Measurements from ENCODE around the gene TTC12. TPM values are rescaled to one million over a fixed set of nuclear protein-coding genes. Genes with fewer than 3 reads are reported as not detected.

TTC12 gene, protein sequence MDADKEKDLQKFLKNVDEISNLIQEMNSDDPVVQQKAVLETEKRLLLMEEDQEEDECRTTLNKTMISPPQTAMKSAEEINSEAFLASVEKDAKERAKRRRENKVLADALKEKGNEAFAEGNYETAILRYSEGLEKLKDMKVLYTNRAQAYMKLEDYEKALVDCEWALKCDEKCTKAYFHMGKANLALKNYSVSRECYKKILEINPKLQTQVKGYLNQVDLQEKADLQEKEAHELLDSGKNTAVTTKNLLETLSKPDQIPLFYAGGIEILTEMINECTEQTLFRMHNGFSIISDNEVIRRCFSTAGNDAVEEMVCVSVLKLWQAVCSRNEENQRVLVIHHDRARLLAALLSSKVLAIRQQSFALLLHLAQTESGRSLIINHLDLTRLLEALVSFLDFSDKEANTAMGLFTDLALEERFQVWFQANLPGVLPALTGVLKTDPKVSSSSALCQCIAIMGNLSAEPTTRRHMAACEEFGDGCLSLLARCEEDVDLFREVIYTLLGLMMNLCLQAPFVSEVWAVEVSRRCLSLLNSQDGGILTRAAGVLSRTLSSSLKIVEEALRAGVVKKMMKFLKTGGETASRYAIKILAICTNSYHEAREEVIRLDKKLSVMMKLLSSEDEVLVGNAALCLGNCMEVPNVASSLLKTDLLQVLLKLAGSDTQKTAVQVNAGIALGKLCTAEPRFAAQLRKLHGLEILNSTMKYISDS
- total RNA-seq (2012; rRNA removed) = 7.4 and 10.6 TPM in 2 replicates

DNA sequence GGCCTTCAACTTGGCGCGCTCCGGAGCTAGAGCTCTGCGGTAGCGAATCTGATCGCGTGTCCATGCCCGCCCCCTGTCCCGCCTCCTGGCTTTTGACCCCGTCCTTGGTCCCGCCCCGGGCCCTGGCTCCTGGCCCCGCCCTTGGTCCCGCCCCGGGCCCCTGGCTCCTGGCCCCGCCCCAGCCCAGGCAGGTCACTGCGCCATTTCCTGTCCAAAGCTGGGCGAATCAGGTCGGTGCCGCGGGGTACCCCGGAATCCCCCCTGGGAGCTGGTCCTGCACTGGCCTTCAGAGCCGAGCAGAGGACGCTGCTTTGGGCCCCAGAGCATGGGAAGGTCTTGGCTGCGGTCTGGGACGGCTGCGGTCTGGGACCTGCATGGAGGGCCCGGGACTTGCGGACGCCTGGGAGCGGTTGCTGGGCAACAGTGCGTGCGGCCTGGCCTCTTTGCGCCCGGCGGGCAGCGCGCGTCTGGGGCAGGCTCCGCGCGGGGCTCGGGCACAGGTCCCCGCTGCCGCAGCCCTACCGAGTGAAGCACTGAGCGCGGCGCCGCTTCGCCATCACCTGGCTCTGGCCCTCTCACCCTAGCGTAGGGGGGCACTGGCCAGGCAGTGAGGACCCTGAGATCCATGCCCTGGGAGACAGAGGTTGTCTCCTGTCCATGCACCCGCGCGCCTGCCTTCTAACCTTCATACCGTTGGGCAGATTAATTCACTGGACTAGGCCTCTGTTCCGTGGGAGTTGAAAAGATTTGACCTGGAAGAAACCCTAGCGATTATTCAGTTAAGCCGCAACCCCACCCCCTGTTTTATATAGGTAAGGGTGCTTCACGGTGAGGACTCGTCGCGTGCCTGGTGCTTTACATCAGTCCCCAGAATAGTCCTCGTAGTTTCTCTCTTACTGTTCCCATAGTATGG is at the start of gene TTC12:
Gene TTC12, plus strand, starts transcription at position 195 of the 913 bp plus-strand sequence. CDS start 1,675 bp downstream, outside the sequence.
- peak within 1 kb of the TSS; percentile 94 for H3K4me3 ChIP-seq (ENCODE audit: low read length)
- no peaks in the 10 kb centered on the region for H3K9me3 ChIP-seq (replicated peaks; ENCODE audit: low read length)
- H3K27me3 ChIP-seq (ENCODE audit: control insufficient read depth, insufficient read depth, low read length) = no peaks in the 10 kb centered on the region
- H3K4me2 ChIP-seq (ENCODE audit: low read length) = peak within 1 kb of the TSS; percentile 90
- no peaks in the 10 kb centered on the region for H3K36me3 ChIP-seq (ENCODE audit: insufficient read depth, low read length)
- peak within 1 kb of the TSS; percentile 85 for H3K9ac ChIP-seq (ENCODE audit: low read depth, low read length)
- peaks cover 39% of the 10 kb centered on the region for H3K4me1 ChIP-seq (ENCODE audit: control insufficient read depth, insufficient read depth, low read length)

- Histone ChIP-seq H3K4me2 (ENCODE audit: low read length) (no peak overlapping the region), H3K4me1 (ENCODE audit: control insufficient read depth, insufficient read depth, low read length) (no peaks in the 10 kb centered on the region), H3K9ac (ENCODE audit: low read depth, low read length) (no peak overlapping the region), H3K9me3 (replicated peaks; ENCODE audit: low read length) (no peaks in the 10 kb centered on the region), H3K36me3 (ENCODE audit: insufficient read depth, low read length) (no peaks in the 10 kb centered on the region), H3K4me3 (ENCODE audit: low read length) (no peak overlapping the region), H3K27me3 (ENCODE audit: control insufficient read depth, insufficient read depth, low read length) (no peaks in the 10 kb centered on the region)
Measured at GRCh38 chr11:113265362-113265761, 49.0 kb upstream of the TTC12 start.

GRCh38 chr11:113267493-113267892 is 46.9 kb upstream of the TTC12 start:
- no peaks in the 10 kb centered on the region for H3K4me1 ChIP-seq (ENCODE audit: control insufficient read depth, insufficient read depth, low read length)
- no peaks in the 10 kb centered on the region for H3K9me3 ChIP-seq (replicated peaks; ENCODE audit: low read length)
- no peak overlapping the region for H3K9ac ChIP-seq (ENCODE audit: low read depth, low read length)
- no peaks in the 10 kb centered on the region for H3K27me3 ChIP-seq (ENCODE audit: control insufficient read depth, insufficient read depth, low read length)
- H3K4me3 ChIP-seq (ENCODE audit: low read length) = no peak overlapping the region
- H3K36me3 ChIP-seq (ENCODE audit: insufficient read depth, low read length) = no peaks in the 10 kb centered on the region
- H3K4me2 ChIP-seq (ENCODE audit: low read length) = no peak overlapping the region

DNA sequence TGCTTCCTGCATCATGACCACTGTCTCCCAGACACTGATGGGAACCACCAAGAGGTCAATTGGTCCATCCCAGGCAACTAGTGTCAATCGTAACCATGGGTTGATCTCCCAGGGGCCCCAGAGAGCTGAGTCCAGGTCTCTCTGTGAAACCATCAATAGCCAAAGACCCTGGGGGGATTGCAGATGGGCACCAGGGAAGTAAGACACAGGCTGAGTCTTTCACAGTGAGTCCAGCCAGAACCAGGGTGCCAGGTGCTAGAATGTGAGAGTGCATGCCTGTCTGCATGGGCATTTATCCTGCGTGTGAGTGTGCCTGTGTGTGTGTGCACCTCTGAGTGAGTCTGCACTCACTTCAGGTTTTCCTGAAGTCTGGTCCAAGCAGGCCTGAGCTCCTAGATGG is 45.3 kb upstream of the TTC12 start:
- H3K36me3 ChIP-seq (ENCODE audit: insufficient read depth, low read length) = no peaks in the 10 kb centered on the region
- no peaks in the 10 kb centered on the region for H3K9me3 ChIP-seq (replicated peaks; ENCODE audit: low read length)
- H3K9ac ChIP-seq (ENCODE audit: low read depth, low read length) = no peak overlapping the region
- H3K4me3 ChIP-seq (ENCODE audit: low read length) = no peak overlapping the region
- H3K4me1 ChIP-seq (ENCODE audit: control insufficient read depth, insufficient read depth, low read length) = no peaks in the 10 kb centered on the region
- no peaks in the 10 kb centered on the region for H3K27me3 ChIP-seq (ENCODE audit: control insufficient read depth, insufficient read depth, low read length)
- H3K4me2 ChIP-seq (ENCODE audit: low read length) = no peak overlapping the region

DNA sequence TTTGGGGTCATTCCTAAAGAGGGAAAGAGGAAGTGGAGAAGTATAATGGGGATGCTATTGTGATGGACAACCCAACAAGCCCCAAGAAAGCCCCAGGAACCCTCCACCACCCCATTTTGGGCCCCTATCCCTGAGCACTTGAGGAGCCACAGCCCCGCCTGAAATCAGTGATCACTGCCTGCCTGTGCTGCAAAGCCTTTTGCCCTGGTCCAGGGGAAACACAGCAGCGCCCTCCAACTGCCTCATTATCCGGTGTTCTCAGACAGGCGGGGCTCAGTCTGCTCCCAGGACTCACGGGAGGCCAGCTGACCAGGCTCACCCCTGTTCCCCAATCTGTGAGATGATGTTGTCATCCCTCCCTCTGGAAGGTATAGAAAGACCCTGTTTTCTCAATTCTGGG is 44.7 kb upstream of the TTC12 start:
- no peaks in the 10 kb centered on the region for H3K4me1 ChIP-seq (ENCODE audit: control insufficient read depth, insufficient read depth, low read length)

GRCh38 chr11:113270080-113270479 is 44.3 kb upstream of the TTC12 start:
- H3K9me3 ChIP-seq (replicated peaks; ENCODE audit: low read length) = no peaks in the 10 kb centered on the region
- no peak overlapping the region for H3K9ac ChIP-seq (ENCODE audit: low read depth, low read length)
- H3K4me3 ChIP-seq (ENCODE audit: low read length) = no peak overlapping the region
- no peaks in the 10 kb centered on the region for H3K4me1 ChIP-seq (ENCODE audit: control insufficient read depth, insufficient read depth, low read length)
- no peak overlapping the region for H3K4me2 ChIP-seq (ENCODE audit: low read length)
- H3K36me3 ChIP-seq (ENCODE audit: insufficient read depth, low read length) = no peaks in the 10 kb centered on the region
- no peaks in the 10 kb centered on the region for H3K27me3 ChIP-seq (ENCODE audit: control insufficient read depth, insufficient read depth, low read length)

More for the DNA sequence above, 44.7 kb upstream of the TTC12 start:
- Histone ChIP-seq H3K4me3 (ENCODE audit: low read length) (no peak overlapping the region), H3K36me3 (ENCODE audit: insufficient read depth, low read length) (no peaks in the 10 kb centered on the region), H3K9ac (ENCODE audit: low read depth, low read length) (no peak overlapping the region), H3K9me3 (replicated peaks; ENCODE audit: low read length) (no peaks in the 10 kb centered on the region), H3K27me3 (ENCODE audit: control insufficient read depth, insufficient read depth, low read length) (no peaks in the 10 kb centered on the region), H3K4me2 (ENCODE audit: low read length) (no peak overlapping the region)

DNA sequence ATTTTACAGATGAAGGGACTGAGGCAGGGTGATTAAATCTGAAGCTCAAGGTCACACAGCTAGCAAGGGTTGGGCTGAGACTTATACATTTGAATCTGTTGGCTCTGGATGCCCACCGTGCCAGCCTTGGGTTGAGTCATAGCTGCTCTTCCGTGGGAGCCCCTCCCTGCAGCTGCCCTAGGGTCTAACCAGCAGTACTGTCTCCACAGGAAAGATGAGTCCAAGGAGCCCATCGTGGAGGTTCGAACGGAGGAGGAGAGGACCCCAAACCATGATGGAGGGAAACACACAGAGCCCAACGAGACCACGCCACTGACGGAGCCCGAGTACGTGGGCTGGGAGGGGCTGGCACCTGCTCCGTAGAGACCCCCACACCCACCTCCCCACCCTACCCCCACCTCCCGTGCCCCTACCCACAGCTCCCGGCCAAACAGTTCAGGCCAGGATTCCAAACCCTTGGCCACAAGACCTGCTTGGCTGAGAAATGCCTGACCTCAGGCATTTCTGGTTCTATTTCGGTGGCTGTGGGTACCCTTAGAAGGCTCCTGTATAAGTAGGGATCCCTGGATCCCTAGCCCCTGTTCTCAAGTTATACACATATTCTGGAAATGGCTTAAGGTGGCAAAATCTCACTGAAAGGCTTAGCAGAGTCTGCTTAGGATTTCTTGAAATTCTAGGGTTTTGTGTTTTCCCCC is 42.7 kb upstream of the TTC12 start:
- Histone ChIP-seq H3K36me3 (ENCODE audit: insufficient read depth, low read length) (no peaks in the 10 kb centered on the region), H3K27me3 (ENCODE audit: control insufficient read depth, insufficient read depth, low read length) (no peaks in the 10 kb centered on the region), H3K9ac (ENCODE audit: low read depth, low read length) (no peak overlapping the region), H3K4me3 (ENCODE audit: low read length) (no peak overlapping the region), H3K4me2 (ENCODE audit: low read length) (no peak overlapping the region), H3K4me1 (ENCODE audit: control insufficient read depth, insufficient read depth, low read length) (no peaks in the 10 kb centered on the region), H3K9me3 (replicated peaks; ENCODE audit: low read length) (no peaks in the 10 kb centered on the region)

DNA sequence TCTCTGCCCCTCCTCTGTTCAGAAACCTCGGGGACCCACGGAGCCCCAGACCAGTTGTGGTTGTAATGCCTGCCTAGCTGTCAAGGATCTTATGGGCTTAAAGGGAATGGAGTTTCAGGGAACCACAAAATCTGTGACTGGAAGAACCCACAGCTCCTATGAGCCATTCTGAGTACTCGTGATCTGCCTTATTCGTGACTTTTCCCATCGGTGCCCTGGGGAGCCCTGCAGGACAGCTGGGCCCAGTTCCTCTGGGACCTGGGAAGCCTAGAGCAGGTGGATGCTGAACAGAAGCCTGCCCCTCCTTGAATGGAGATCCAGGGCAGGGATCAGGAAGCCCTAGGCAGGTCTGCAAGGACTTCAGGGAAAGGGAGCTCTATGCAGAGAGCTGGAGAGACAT is 42.1 kb upstream of the TTC12 start:
- no peaks in the 10 kb centered on the region for H3K9me3 ChIP-seq (replicated peaks; ENCODE audit: low read length)
- H3K36me3 ChIP-seq (ENCODE audit: insufficient read depth, low read length) = no peaks in the 10 kb centered on the region
- H3K9ac ChIP-seq (ENCODE audit: low read depth, low read length) = no peak overlapping the region
- no peak overlapping the region for H3K4me3 ChIP-seq (ENCODE audit: low read length)
- no peaks in the 10 kb centered on the region for H3K27me3 ChIP-seq (ENCODE audit: control insufficient read depth, insufficient read depth, low read length)
- H3K4me2 ChIP-seq (ENCODE audit: low read length) = no peak overlapping the region
- H3K4me1 ChIP-seq (ENCODE audit: control insufficient read depth, insufficient read depth, low read length) = no peaks in the 10 kb centered on the region

DNA sequence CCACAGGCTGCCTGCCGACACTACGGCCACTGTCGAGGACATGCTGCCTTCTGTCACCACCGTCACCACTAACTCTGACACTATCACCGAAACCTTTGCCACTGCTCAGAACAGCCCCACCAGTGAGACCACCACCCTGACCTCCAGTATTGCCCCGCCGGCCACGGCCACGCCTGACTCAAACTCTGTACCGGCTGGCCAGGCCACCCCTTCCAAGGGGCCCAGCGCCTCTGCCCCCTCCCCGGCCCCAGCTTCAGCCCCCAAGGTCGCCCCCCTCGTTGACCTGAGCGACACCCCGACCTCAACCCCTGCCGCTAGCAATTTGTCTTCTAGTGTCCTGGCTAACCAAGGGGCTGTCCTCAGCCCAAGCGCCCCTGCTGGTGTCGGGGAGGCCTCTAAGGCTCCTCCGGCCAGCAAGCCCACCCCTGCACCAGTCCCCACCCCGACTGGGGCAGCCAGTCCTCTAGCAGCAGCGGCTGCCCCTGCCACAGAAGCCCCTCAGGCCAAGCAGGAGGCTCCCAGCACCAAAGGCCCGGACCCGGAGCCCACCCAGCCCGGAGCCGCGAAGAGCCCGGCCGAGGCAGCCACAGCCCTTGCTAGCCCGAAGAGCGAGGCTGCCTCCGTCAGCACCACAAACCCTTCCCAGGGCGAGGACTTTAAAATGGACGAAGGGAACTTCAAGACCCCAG is 41.3 kb upstream of the TTC12 start:
- Histone ChIP-seq H3K4me1 (ENCODE audit: control insufficient read depth, insufficient read depth, low read length) (no peaks in the 10 kb centered on the region), H3K4me2 (ENCODE audit: low read length) (no peak overlapping the region), H3K36me3 (ENCODE audit: insufficient read depth, low read length) (no peaks in the 10 kb centered on the region), H3K27me3 (ENCODE audit: control insufficient read depth, insufficient read depth, low read length) (no peaks in the 10 kb centered on the region), H3K9ac (ENCODE audit: low read depth, low read length) (no peak overlapping the region), H3K9me3 (replicated peaks; ENCODE audit: low read length) (no peaks in the 10 kb centered on the region), H3K4me3 (ENCODE audit: low read length) (no peak overlapping the region)

GRCh38 chr11:113273720-113274119 is 40.7 kb upstream of the TTC12 start:
- no peaks in the 10 kb centered on the region for H3K9me3 ChIP-seq (replicated peaks; ENCODE audit: low read length)
- no peak overlapping the region for H3K4me2 ChIP-seq (ENCODE audit: low read length)
- no peaks in the 10 kb centered on the region for H3K27me3 ChIP-seq (ENCODE audit: control insufficient read depth, insufficient read depth, low read length)
- no peaks in the 10 kb centered on the region for H3K36me3 ChIP-seq (ENCODE audit: insufficient read depth, low read length)
- H3K9ac ChIP-seq (ENCODE audit: low read depth, low read length) = no peak overlapping the region
- no peaks in the 10 kb centered on the region for H3K4me1 ChIP-seq (ENCODE audit: control insufficient read depth, insufficient read depth, low read length)
- H3K4me3 ChIP-seq (ENCODE audit: low read length) = no peak overlapping the region
